Measurements from ENCODE around the gene CATSPER2. TPM values are rescaled to one million over a fixed set of nuclear protein-coding genes. Genes with fewer than 3 reads are reported as not detected.
"Not testable (repeated sequence)": the region's sequence is repeated elsewhere in the genome, so short reads cannot be mapped to it uniquely, and the experiment has no call there.

Gene CATSPER2
- total RNA-seq = 1 to 10 TPM; 6.5 to 8.4 (median 6.8) TPM
- total RNA-seq (2013) = 9.7 TPM

GRCh38 chr15:43648649-43649429 is at the start of gene CATSPER2:
Gene CATSPER2, minus strand, starts transcription at chr15:43648844. Its CDS starts 783 bp downstream, at chr15:43648061.
- H3K36me3 Mint-ChIP-seq = peaks cover 10% of the 10 kb centered on the region
- ATAC-seq (peak; percentile 44 to 70 (median 66)), DNase-seq (no peak)
- no peaks in the 10 kb centered on the region for H3K9me3 ChIP-seq (ENCODE audit: control insufficient read depth, insufficient read depth, low read length)
- no peak within 1 kb of the TSS for H3K4me3 Mint-ChIP-seq
- no peak within 1 kb of the TSS for H3K27ac Mint-ChIP-seq
- intact Hi-C loops (cut with micrococcal nuclease) = no loop called here
- TF ChIP-seq CTCF (IDR thresholded peaks at IDR 0.05) = no peak
- H3K4me1 ChIP-seq (ENCODE audit: control insufficient read depth, insufficient read depth, low read length) = no peaks in the 10 kb centered on the region
- no peaks in the 10 kb centered on the region for H3K9me3 Mint-ChIP-seq
- 96% methylated on average over 85 of the region's 85 CpGs for WGBS (ENCODE audit: insufficient coverage)
- H3K27ac ChIP-seq (ENCODE audit: low read length) = no peak within 1 kb of the TSS
- no peak within 1 kb of the TSS for H3K4me3 ChIP-seq (ENCODE audit: low read length)
- no peaks in the 10 kb centered on the region for H3K27me3 Mint-ChIP-seq (ENCODE audit: low read depth in 2 of 2)
- H3K36me3 ChIP-seq (ENCODE audit: control insufficient read depth, insufficient read depth, low read length) = peaks cover 2% of the 10 kb centered on the region
- no peaks in the 10 kb centered on the region for H3K27me3 ChIP-seq (ENCODE audit: control insufficient read depth, insufficient read depth, low read length)
- no peaks in the 10 kb centered on the region for H3K4me1 Mint-ChIP-seq

- H3K27me3 Mint-ChIP-seq (ENCODE audit: low read depth in 2 of 2) = peaks cover 12 to 16% of the 10 kb centered on the region in 2 donors
- H3K27ac ChIP-seq (ENCODE audit: low read length); H3K27ac Mint-ChIP-seq; H3K36me3 ChIP-seq (ENCODE audit: control insufficient read depth, insufficient read depth, low read length); H3K36me3 Mint-ChIP-seq; H3K4me1 ChIP-seq (ENCODE audit: control insufficient read depth, insufficient read depth, low read length); H3K27me3 ChIP-seq (ENCODE audit: control insufficient read depth, insufficient read depth, low read length); H3K4me3 ChIP-seq (ENCODE audit: low read length); DNase-seq; H3K4me3 Mint-ChIP-seq; intact Hi-C loops (cut with micrococcal nuclease); H3K9me3 Mint-ChIP-seq; H3K4me1 Mint-ChIP-seq; H3K9me3 ChIP-seq (ENCODE audit: control insufficient read depth, insufficient read depth, low read length): not testable (repeated sequence)
- peak in 2 of 3 donors; percentile 28 to 38 for ATAC-seq
- WGBS (ENCODE audit: insufficient coverage) = no CpG with 5 or more reads among the region's 43 CpGs
Measured at GRCh38 chr15:43693148-43694022, 44.7 kb upstream of the CATSPER2 start, which contains the start of gene CKMT1A. Gene CKMT1A, plus strand, starts transcription at chr15:43693859. Its CDS starts 192 bp downstream, at chr15:43694051.

- H3K4me1 Mint-ChIP-seq; H3K4me1 ChIP-seq (ENCODE audit: control insufficient read depth, insufficient read depth, low read length); H3K4me3 ChIP-seq (ENCODE audit: low read length); H3K27ac Mint-ChIP-seq; DNase-seq; intact Hi-C loops (cut with micrococcal nuclease); H3K9me3 ChIP-seq (ENCODE audit: control insufficient read depth, insufficient read depth, low read length); H3K27ac ChIP-seq (ENCODE audit: low read length); H3K27me3 ChIP-seq (ENCODE audit: control insufficient read depth, insufficient read depth, low read length); ATAC-seq; H3K9me3 Mint-ChIP-seq; H3K36me3 Mint-ChIP-seq; H3K36me3 ChIP-seq (ENCODE audit: control insufficient read depth, insufficient read depth, low read length); H3K4me3 Mint-ChIP-seq: not testable (repeated sequence)
- peaks cover 10 to 14% of the 10 kb centered on the region in 2 donors for H3K27me3 Mint-ChIP-seq (ENCODE audit: low read depth in 2 of 2)
- no CpG with 5 or more reads among the region's 7 CpGs for WGBS (ENCODE audit: insufficient coverage)
Measured at GRCh38 chr15:43692679-43693078, 44.0 kb upstream of the CATSPER2 start.

GRCh38 chr15:43689604-43690301 is 41.1 kb upstream of the CATSPER2 start:
- H3K9me3 ChIP-seq (ENCODE audit: control insufficient read depth, insufficient read depth, low read length); H3K36me3 ChIP-seq (ENCODE audit: control insufficient read depth, insufficient read depth, low read length); H3K27ac ChIP-seq (ENCODE audit: low read length); H3K36me3 Mint-ChIP-seq; DNase-seq; H3K9me3 Mint-ChIP-seq; H3K4me1 ChIP-seq (ENCODE audit: control insufficient read depth, insufficient read depth, low read length); H3K27me3 ChIP-seq (ENCODE audit: control insufficient read depth, insufficient read depth, low read length); intact Hi-C loops (cut with micrococcal nuclease); H3K4me1 Mint-ChIP-seq; H3K27ac Mint-ChIP-seq; H3K4me3 ChIP-seq (ENCODE audit: low read length); H3K27me3 Mint-ChIP-seq (ENCODE audit: low read depth in 2 of 2); H3K4me3 Mint-ChIP-seq: not testable (repeated sequence)
- ATAC-seq = peak; percentile 97 to 99 (median 98)
- WGBS (ENCODE audit: insufficient coverage) = no CpG with 5 or more reads among the region's 54 CpGs

GRCh38 chr15:43674175-43674574 is 25.5 kb upstream of the CATSPER2 start:
- H3K9me3 Mint-ChIP-seq; H3K36me3 Mint-ChIP-seq; ATAC-seq; H3K27me3 Mint-ChIP-seq (ENCODE audit: low read depth in 2 of 2); H3K4me1 Mint-ChIP-seq; H3K9me3 ChIP-seq (ENCODE audit: control insufficient read depth, insufficient read depth, low read length); H3K27ac Mint-ChIP-seq; H3K36me3 ChIP-seq (ENCODE audit: control insufficient read depth, insufficient read depth, low read length); H3K4me3 Mint-ChIP-seq; H3K4me1 ChIP-seq (ENCODE audit: control insufficient read depth, insufficient read depth, low read length); H3K27me3 ChIP-seq (ENCODE audit: control insufficient read depth, insufficient read depth, low read length); H3K27ac ChIP-seq (ENCODE audit: low read length); H3K4me3 ChIP-seq (ENCODE audit: low read length); DNase-seq; intact Hi-C loops (cut with micrococcal nuclease): not testable (repeated sequence)
- no CpG with 5 or more reads among the region's 1 CpG for WGBS (ENCODE audit: insufficient coverage)

- H3K4me1 Mint-ChIP-seq; H3K4me3 ChIP-seq (ENCODE audit: low read length); intact Hi-C loops (cut with micrococcal nuclease); ATAC-seq; H3K4me1 ChIP-seq (ENCODE audit: control insufficient read depth, insufficient read depth, low read length); H3K27me3 ChIP-seq (ENCODE audit: control insufficient read depth, insufficient read depth, low read length); H3K36me3 ChIP-seq (ENCODE audit: control insufficient read depth, insufficient read depth, low read length); H3K36me3 Mint-ChIP-seq; H3K9me3 Mint-ChIP-seq; H3K4me3 Mint-ChIP-seq; H3K9me3 ChIP-seq (ENCODE audit: control insufficient read depth, insufficient read depth, low read length); H3K27ac ChIP-seq (ENCODE audit: low read length); DNase-seq; H3K27me3 Mint-ChIP-seq (ENCODE audit: low read depth in 2 of 2); H3K27ac Mint-ChIP-seq: not testable (repeated sequence)
- WGBS (ENCODE audit: insufficient coverage) = no CpG with 5 or more reads among the region's 1 CpG
Measured at GRCh38 chr15:43666177-43666576, 17.5 kb upstream of the CATSPER2 start.
